MM.1S (cell line): ENCODE results near the gene DNTTIP2.
"Not testable (repeated sequence)": the region's sequence is repeated elsewhere in the genome, so short reads cannot be mapped to it uniquely, and the experiment has no call there.

Source experiments
- EZH2 ChIP-seq: fragments of 300-600 bp; sonication (generic); optimal IDR thresholded peaks from 2 replicates; pipeline ENCODE3; 2017; ENCODE audit warnings: low read depth, mild to moderate bottlenecking, antibody characterized with exemption, low read length, mixed read lengths
- EZH2phosphoT487 ChIP-seq: fragments of 300-600 bp; sonication (generic); IDR thresholded peaks from 2 replicates; pipeline ENCODE4 v1.6.1; 2018; ENCODE audit warnings: antibody characterized with exemption, low read length
- TF ChIP-seq, protein P1 (sequence below): fragments of 300-600 bp; sonication (generic); IDR thresholded peaks from 2 replicates; pipeline ENCODE4 v1.5.1; 2016; ENCODE audit warnings: antibody characterized with exemption, low read length, mixed read lengths

DNA sequence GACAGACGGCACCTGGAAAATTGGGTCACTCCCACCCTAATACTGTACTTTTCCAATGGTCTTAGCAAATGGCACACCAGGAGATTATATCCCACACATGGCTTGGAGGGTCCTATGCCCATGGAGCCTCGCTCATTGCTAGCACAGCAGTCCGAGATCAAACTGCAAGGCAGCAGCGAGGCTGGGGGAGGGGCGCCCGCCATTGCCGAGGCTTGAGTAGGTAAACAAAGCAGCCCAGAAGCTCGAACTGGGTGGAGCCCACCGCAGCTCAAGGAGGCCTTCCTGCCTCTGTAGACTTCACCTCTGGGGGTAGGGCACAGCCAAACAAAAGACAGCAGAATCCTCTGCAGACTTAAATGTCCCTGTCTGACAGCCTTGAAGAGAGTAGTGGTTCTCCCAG lies 23.0 kb downstream of the DNTTIP2 start:
- TF ChIP-seq, protein P1, sequence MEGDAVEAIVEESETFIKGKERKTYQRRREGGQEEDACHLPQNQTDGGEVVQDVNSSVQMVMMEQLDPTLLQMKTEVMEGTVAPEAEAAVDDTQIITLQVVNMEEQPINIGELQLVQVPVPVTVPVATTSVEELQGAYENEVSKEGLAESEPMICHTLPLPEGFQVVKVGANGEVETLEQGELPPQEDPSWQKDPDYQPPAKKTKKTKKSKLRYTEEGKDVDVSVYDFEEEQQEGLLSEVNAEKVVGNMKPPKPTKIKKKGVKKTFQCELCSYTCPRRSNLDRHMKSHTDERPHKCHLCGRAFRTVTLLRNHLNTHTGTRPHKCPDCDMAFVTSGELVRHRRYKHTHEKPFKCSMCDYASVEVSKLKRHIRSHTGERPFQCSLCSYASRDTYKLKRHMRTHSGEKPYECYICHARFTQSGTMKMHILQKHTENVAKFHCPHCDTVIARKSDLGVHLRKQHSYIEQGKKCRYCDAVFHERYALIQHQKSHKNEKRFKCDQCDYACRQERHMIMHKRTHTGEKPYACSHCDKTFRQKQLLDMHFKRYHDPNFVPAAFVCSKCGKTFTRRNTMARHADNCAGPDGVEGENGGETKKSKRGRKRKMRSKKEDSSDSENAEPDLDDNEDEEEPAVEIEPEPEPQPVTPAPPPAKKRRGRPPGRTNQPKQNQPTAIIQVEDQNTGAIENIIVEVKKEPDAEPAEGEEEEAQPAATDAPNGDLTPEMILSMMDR: not testable (repeated sequence)
- not testable (repeated sequence) for TF ChIP-seq EZH2, EZH2phosphoT487
